SK-N-SH treated with all-trans-retinoic acid at 6 μM for 48 hours (cell line): Measurements from ENCODE around the gene MB21D2.

Experiments used
- ATAC-seq: fragments of 200-7000 bp; cut with Tn5 transposase; 3 replicates; pipeline ENCODE4 v1.9.1; 2020; ENCODE audit warnings: mild to moderate bottlenecking, moderate library complexity
- ARNTL ChIP-seq: fragments of 450-650 bp; formaldehyde crosslinking; IDR thresholded peaks from 2 replicates; pipeline ENCODE4 v1.5.0; 2020; ENCODE audit warnings: low read depth, mild to moderate bottlenecking, moderate library complexity, borderline replicate concordance
- BACH2 ChIP-seq: fragments of 250-450 bp; sonication (Bioruptor Pico); IDR thresholded peaks from 2 replicates; pipeline ENCODE4 v1.9.0; 2021; ENCODE audit warnings: mild to moderate bottlenecking, borderline replicate concordance
- CREB5 ChIP-seq: fragments of 250-450 bp; sonication (Bioruptor Pico); IDR thresholded peaks from 2 replicates; pipeline ENCODE4 v1.5.1; 2020; ENCODE audit warnings: low read depth, mild to moderate bottlenecking, moderate library complexity
- CSDC2 ChIP-seq: fragments of 250-450 bp; sonication (Bioruptor Pico); IDR thresholded peaks from 2 replicates; pipeline ENCODE4 v1.5.0; 2020; ENCODE audit warnings: mild to moderate bottlenecking, moderate library complexity
- CSRNP3 ChIP-seq: fragments of 250-450 bp; sonication (Bioruptor Pico); IDR thresholded peaks from 2 replicates; pipeline ENCODE4 v1.5.1; 2021; ENCODE audit warnings: mild to moderate bottlenecking, moderate library complexity
- ESRRG ChIP-seq: fragments of 250-450 bp; sonication (Bioruptor Pico); IDR thresholded peaks from 2 replicates; pipeline ENCODE4 v1.6.1; 2021; ENCODE audit warnings: mild to moderate bottlenecking
- GLIS3 ChIP-seq: fragments of 250-450 bp; sonication (Bioruptor Pico); IDR thresholded peaks from 2 replicates; pipeline ENCODE4 v1.5.0; 2020; ENCODE audit warnings: mild to moderate bottlenecking, moderate library complexity
- ISL1 ChIP-seq: fragments of 250-450 bp; sonication (Bioruptor Pico); IDR thresholded peaks from 2 replicates; pipeline ENCODE4 v2.1.2; 2022; ENCODE audit warnings: mild to moderate bottlenecking, moderate library complexity
- OSR1 ChIP-seq: fragments of 250-450 bp; sonication (Bioruptor Pico); IDR thresholded peaks from 2 replicates; pipeline ENCODE4 v1.8.0; 2022; ENCODE audit warnings: moderate library complexity, mild to moderate bottlenecking, inconsistent platforms
- PATZ1 ChIP-seq: fragments of 250-450 bp; sonication (Bioruptor Pico); IDR thresholded peaks from 2 replicates; pipeline ENCODE4 v1.8.0; 2020; ENCODE audit warnings: mild to moderate bottlenecking, moderate library complexity, borderline replicate concordance
- POU6F1 ChIP-seq: fragments of 250-450 bp; sonication (Bioruptor Pico); IDR thresholded peaks from 2 replicates; pipeline ENCODE4 v1.8.0; 2021; ENCODE audit warnings: low read depth, mild to moderate bottlenecking, moderate library complexity, borderline replicate concordance
- PPARA ChIP-seq: fragments of 250-450 bp; sonication (Bioruptor Pico); IDR thresholded peaks from 2 replicates; pipeline ENCODE4 v1.5.0; 2020; ENCODE audit warnings: mild to moderate bottlenecking, borderline replicate concordance
- RARB ChIP-seq: fragments of 250-450 bp; sonication (Bioruptor Pico); IDR thresholded peaks from 2 replicates; pipeline ENCODE4 v1.8.0; 2021; ENCODE audit warnings: mild to moderate bottlenecking, moderate library complexity
- SNAI2 ChIP-seq: fragments of 250-450 bp; sonication (Bioruptor Pico); IDR thresholded peaks from 2 replicates; pipeline ENCODE4 v1.5.0; 2020; ENCODE audit warnings: mild to moderate bottlenecking, moderate library complexity
- TCF4 ChIP-seq: fragments of 250-450 bp; sonication (Bioruptor Pico); IDR thresholded peaks from 2 replicates; pipeline ENCODE4 v1.8.0; 2021; ENCODE audit warnings: mild to moderate bottlenecking, moderate library complexity, borderline replicate concordance
- TOX ChIP-seq: fragments of 250-450 bp; sonication (Bioruptor Pico); IDR thresholded peaks from 2 replicates; pipeline ENCODE4 v1.8.0; 2021; ENCODE audit warnings: mild to moderate bottlenecking, moderate library complexity, borderline replicate concordance
- TSHZ2 ChIP-seq: fragments of 250-450 bp; sonication (Bioruptor Pico); IDR thresholded peaks from 2 replicates; pipeline ENCODE4 v1.5.0; 2020; ENCODE audit warnings: mild to moderate bottlenecking, moderate library complexity
- ZC3H10 ChIP-seq: fragments of 250-450 bp; sonication (Bioruptor Pico); IDR thresholded peaks from 2 replicates; pipeline ENCODE4 v1.5.1; 2021; ENCODE audit warnings: mild to moderate bottlenecking, moderate library complexity
- ZFP3 ChIP-seq: fragments of 250-450 bp; sonication (Bioruptor Pico); IDR thresholded peaks from 2 replicates; pipeline ENCODE4 v1.5.0; 2020; ENCODE audit warnings: mild to moderate bottlenecking, moderate library complexity
- ZFP30 ChIP-seq: fragments of 450-650 bp; formaldehyde crosslinking; IDR thresholded peaks from 2 replicates; pipeline ENCODE4 v1.5.0; 2022; ENCODE audit warnings: mild to moderate bottlenecking, moderate library complexity
- ZNF565 ChIP-seq: fragments of 450-650 bp; formaldehyde crosslinking; conservative IDR thresholded peaks from 2 replicates; pipeline ENCODE4 v1.5.0; 2020; ENCODE audit warnings: low read depth, mild to moderate bottlenecking, moderate library complexity
- ZNF70 ChIP-seq: fragments of 450-650 bp; formaldehyde crosslinking; IDR thresholded peaks from 2 replicates; pipeline ENCODE4 v1.5.0; 2020; ENCODE audit warnings: mild to moderate bottlenecking, moderate library complexity
- ZNF8 ChIP-seq: fragments of 450-650 bp; formaldehyde crosslinking; IDR thresholded peaks from 2 replicates; pipeline ENCODE4 v1.5.0; 2020; ENCODE audit warnings: mild to moderate bottlenecking, moderate library complexity

MB21D2 gene

GRCh38 chr3:192821161-192821560 is 96.5 kb downstream of the MB21D2 start (continued):
- TF ChIP-seq CSDC2 (CRISPR knock-in tag), result no peak
- no peak for TF ChIP-seq GLIS3 (CRISPR knock-in tag)
- TF ChIP-seq ZNF70 (CRISPR knock-in tag), result no peak
- TF ChIP-seq BACH2, result no peak
- TF ChIP-seq POU6F1 (CRISPR knock-in tag), result no peak
- TF ChIP-seq ESRRG (CRISPR knock-in tag), result no peak
- TF ChIP-seq, all 23 proteins: peak for 0

- no peak for ATAC-seq
- TF ChIP-seq CREB5 (CRISPR knock-in tag) (no peak), PATZ1 (no peak), CSDC2 (CRISPR knock-in tag) (no peak), ZNF70 (CRISPR knock-in tag) (no peak), GLIS3 (CRISPR knock-in tag) (no peak), RARB (no peak), BACH2 (no peak), OSR1 (no peak), ZC3H10 (no peak), TOX (no peak), TSHZ2 (CRISPR knock-in tag) (no peak), ZNF565 (CRISPR knock-in tag) (no peak), ZNF8 (CRISPR knock-in tag) (no peak), TCF4 (CRISPR knock-in tag) (no peak), SNAI2 (CRISPR knock-in tag) (no peak), CSRNP3 (CRISPR knock-in tag) (no peak), ZFP30 (CRISPR knock-in tag) (no peak), POU6F1 (CRISPR knock-in tag) (no peak), ZFP3 (CRISPR knock-in tag) (no peak)
These were observed 97.5 kb downstream of the MB21D2 start for GRCh38 chr3:192820161-192820560.

GRCh38 chr3:192819001-192819569 is 98.6 kb downstream of the MB21D2 start:
- ATAC-seq, result peak; percentile 89
- TF ChIP-seq TCF4 (CRISPR knock-in tag), result no peak
- peak; percentile 41; the same call in 1 of the 2 replicates for TF ChIP-seq ISL1 (CRISPR knock-in tag)
- TF ChIP-seq OSR1, result no peak
- TF ChIP-seq ZC3H10, result no peak
- no peak for TF ChIP-seq RARB
- TF ChIP-seq BACH2, result no peak
- no peak for TF ChIP-seq ZFP3 (CRISPR knock-in tag)
- TF ChIP-seq ESRRG (CRISPR knock-in tag), result no peak
- no peak for TF ChIP-seq CREB5 (CRISPR knock-in tag)
- no peak for TF ChIP-seq ZNF70 (CRISPR knock-in tag)
- TF ChIP-seq CSDC2 (CRISPR knock-in tag), result no peak; the same call in 1 of the 2 replicates
- TF ChIP-seq SNAI2 (CRISPR knock-in tag), result 0 out of 2 replicates have a peak, but pooled peaks have one; percentile 6
- TF ChIP-seq PPARA (CRISPR knock-in tag), result no peak
- no peak for TF ChIP-seq CSRNP3 (CRISPR knock-in tag)
- no peak for TF ChIP-seq ARNTL (CRISPR knock-in tag)
